ENCODE results near the gene TEAD4.

DNA sequence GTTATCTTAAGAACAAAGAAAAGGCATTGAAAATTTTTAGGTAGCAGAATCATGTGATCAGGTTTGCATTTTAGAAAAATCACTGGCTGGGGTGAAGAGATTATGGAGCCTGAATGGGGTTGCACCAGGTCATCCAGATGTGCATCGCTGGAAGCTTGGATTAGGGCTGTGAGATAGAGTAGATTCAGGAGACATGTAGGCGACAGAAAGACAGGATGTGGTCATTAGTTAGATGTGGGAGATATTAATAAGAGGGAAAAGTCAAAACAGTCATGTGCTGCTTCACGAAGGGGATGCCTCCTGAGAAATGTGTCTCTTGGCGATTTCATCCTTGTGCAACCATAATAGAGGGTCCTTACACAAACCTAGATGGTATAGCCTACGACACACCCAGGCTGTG lies 25.1 kb downstream of the TEAD4 start:
- TF ChIP-seq, protein P1, sequence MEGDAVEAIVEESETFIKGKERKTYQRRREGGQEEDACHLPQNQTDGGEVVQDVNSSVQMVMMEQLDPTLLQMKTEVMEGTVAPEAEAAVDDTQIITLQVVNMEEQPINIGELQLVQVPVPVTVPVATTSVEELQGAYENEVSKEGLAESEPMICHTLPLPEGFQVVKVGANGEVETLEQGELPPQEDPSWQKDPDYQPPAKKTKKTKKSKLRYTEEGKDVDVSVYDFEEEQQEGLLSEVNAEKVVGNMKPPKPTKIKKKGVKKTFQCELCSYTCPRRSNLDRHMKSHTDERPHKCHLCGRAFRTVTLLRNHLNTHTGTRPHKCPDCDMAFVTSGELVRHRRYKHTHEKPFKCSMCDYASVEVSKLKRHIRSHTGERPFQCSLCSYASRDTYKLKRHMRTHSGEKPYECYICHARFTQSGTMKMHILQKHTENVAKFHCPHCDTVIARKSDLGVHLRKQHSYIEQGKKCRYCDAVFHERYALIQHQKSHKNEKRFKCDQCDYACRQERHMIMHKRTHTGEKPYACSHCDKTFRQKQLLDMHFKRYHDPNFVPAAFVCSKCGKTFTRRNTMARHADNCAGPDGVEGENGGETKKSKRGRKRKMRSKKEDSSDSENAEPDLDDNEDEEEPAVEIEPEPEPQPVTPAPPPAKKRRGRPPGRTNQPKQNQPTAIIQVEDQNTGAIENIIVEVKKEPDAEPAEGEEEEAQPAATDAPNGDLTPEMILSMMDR (conservative IDR thresholded peaks at IDR 0.05; ENCODE audit: low read depth in 2 of 2): no peak
- TF ChIP-seq POLR2AphosphoS5 (IDR thresholded peaks at IDR 0.05; ENCODE audit: low read depth) (no peak), EZH2 (IDR thresholded peaks at IDR 0.05; ENCODE audit: low read depth, unreplicated experiment) (no peak), CREB1 (CRISPR knock-in tag; IDR thresholded peaks at IDR 0.05; ENCODE audit: low read depth) (no peak), STAT1 (IDR thresholded peaks at IDR 0.05; ENCODE audit: unreplicated experiment) (no peak), JUNB (IDR thresholded peaks at IDR 0.05; ENCODE audit: unreplicated experiment) (no peak), ZNF331 (CRISPR knock-in tag; IDR thresholded peaks at IDR 0.05; ENCODE audit: low read depth) (no peak), EZH2phosphoT487 (IDR thresholded peaks at IDR 0.05; ENCODE audit: unreplicated experiment) (no peak)
- TF ChIP-seq, protein P2, sequence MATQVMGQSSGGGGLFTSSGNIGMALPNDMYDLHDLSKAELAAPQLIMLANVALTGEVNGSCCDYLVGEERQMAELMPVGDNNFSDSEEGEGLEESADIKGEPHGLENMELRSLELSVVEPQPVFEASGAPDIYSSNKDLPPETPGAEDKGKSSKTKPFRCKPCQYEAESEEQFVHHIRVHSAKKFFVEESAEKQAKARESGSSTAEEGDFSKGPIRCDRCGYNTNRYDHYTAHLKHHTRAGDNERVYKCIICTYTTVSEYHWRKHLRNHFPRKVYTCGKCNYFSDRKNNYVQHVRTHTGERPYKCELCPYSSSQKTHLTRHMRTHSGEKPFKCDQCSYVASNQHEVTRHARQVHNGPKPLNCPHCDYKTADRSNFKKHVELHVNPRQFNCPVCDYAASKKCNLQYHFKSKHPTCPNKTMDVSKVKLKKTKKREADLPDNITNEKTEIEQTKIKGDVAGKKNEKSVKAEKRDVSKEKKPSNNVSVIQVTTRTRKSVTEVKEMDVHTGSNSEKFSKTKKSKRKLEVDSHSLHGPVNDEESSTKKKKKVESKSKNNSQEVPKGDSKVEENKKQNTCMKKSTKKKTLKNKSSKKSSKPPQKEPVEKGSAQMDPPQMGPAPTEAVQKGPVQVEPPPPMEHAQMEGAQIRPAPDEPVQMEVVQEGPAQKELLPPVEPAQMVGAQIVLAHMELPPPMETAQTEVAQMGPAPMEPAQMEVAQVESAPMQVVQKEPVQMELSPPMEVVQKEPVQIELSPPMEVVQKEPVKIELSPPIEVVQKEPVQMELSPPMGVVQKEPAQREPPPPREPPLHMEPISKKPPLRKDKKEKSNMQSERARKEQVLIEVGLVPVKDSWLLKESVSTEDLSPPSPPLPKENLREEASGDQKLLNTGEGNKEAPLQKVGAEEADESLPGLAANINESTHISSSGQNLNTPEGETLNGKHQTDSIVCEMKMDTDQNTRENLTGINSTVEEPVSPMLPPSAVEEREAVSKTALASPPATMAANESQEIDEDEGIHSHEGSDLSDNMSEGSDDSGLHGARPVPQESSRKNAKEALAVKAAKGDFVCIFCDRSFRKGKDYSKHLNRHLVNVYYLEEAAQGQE (IDR thresholded peaks at IDR 0.05; ENCODE audit: unreplicated experiment): no peak
